Stimulated activated CD4-positive, alpha-beta T cell treated with anti-CD3 and anti-CD28 coated beads, Interleukin-15, amount 100 ng/mL, for 1 hour (primary cell): Measurements from ENCODE around the gene MCTS1.
"Not testable (repeated sequence)": the region's sequence is repeated elsewhere in the genome, so short reads cannot be mapped to it uniquely, and the experiment has no call there.

Experiments
- DNase-seq, 2 donors: peaks; one replicate each; pipeline ENCODE4 v3.0.0-alpha.2; 2020; ENCODE audit warnings: low read depth in 1 of 2, low spot score in 1 of 2

Gene MCTS1, protein sequence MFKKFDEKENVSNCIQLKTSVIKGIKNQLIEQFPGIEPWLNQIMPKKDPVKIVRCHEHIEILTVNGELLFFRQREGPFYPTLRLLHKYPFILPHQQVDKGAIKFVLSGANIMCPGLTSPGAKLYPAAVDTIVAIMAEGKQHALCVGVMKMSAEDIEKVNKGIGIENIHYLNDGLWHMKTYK

GRCh38 chrX:120603707-120604360 is at the start of gene MCTS1:
MCTS1 (plus strand) TSS chrX:120604101; CDS start chrX:120604237, 136 bp downstream.
- DNase-seq, result peak; percentile 39 to 48

DNA sequence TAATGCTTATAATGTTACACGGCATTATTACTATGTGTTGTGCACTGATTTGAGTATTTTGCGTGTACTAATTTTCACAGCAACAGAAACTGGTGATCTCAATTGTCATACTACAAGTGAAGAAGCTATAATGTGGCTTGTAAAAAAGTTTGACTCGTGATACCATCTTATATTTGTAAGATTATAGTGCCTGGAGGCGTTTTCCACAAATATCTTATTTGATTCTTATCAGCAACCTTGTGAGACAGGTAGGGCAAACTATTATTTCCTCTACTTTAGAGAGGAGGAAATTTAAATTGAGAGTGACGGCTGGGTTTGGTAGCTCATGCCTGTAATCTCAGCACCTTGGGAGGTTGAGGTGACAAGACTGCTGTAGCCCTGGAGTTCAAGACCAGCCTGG is 47.6 kb upstream of the MCTS1 start:
- DNase-seq, result no peak

DNA sequence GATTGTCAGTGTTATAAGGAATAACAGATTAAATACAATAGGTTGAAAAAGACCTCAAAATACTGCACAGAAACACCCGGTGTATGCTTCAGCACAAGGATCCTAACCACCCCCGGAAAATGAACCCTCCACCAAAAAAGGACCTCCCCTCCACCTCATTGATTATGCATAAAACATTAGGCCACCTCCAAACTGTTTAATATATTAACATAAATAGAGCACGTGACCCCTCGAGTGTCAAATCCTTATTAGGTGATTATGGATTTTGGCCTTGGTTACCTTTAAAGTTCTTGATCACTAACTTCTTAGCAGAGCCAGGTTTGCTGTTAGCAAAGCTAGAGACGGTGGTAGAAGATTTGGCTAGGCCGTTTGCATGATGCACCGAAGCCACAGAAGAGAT is 44.1 kb upstream of the MCTS1 start:
- DNase-seq, result no peak

DNA sequence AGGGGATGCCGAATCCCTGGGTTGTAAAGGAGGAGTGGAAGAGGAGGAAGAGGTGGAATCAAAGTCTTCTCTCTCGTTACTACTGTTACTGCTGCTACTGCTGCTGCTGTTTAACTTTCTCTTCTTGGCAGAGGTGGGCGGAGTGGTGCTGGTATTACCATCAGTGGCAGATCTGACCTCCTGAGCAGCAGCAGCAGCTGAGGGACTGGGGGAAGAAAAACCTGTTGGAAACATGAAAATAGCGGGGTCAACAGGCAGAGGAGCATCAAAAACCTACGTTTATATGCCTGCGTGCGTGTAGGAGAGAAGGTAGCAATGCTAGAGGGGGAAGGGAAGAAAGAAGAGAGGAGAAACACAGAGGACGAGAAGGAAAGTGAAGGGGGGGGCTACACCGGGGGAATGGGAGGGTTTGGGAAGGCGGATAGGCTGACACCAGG is 43.5 kb upstream of the MCTS1 start:
- DNase-seq, result peak in 1 of 2 donors; percentile 3

DNA sequence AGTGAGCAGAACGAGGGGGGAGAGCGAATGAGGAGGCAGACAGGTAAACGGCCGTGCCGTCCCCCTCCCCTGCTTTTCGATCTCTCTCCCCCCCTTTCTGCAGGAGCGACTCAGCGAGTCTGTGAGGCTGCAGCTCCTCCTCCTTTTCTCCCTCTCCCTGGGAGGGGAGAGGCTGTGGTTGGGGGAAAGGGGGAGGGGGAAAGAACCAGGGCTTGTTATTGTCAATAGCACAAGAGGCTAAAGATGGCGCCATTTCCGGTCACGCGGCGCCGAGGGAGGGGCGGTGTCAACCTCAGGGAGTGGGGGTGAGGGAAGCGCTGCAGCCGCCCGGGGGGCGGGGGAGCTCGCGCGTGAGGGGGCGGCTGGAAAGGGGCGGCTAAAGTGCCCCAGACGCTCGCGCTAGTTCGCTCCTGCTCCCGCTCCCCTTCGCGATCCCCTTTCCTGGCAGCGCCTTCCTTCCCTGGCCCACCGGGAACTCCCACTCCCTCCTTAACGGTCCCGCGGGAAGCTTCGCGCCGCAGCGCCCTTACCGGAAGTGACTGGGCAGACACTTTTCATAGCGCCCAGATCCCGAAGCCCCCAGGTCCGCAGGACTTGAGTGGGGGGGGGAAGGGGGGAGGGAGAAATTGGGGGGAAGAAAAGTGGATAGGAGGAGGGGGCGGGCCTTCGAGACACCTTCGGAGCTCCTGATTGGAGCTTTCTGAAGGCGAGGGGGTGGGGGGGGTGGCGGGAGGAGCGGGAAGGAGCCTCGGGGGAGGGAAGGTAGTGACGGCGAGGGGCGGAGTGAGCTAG is 42.9 kb upstream of the MCTS1 start, which contains the start of gene CUL4B:
Gene CUL4B, minus strand, starts transcription at position 121 of the 792 bp plus-strand sequence. CDS start 324 bp downstream, outside the sequence.
- DNase-seq, result peak; percentile 76 to 81

DNA sequence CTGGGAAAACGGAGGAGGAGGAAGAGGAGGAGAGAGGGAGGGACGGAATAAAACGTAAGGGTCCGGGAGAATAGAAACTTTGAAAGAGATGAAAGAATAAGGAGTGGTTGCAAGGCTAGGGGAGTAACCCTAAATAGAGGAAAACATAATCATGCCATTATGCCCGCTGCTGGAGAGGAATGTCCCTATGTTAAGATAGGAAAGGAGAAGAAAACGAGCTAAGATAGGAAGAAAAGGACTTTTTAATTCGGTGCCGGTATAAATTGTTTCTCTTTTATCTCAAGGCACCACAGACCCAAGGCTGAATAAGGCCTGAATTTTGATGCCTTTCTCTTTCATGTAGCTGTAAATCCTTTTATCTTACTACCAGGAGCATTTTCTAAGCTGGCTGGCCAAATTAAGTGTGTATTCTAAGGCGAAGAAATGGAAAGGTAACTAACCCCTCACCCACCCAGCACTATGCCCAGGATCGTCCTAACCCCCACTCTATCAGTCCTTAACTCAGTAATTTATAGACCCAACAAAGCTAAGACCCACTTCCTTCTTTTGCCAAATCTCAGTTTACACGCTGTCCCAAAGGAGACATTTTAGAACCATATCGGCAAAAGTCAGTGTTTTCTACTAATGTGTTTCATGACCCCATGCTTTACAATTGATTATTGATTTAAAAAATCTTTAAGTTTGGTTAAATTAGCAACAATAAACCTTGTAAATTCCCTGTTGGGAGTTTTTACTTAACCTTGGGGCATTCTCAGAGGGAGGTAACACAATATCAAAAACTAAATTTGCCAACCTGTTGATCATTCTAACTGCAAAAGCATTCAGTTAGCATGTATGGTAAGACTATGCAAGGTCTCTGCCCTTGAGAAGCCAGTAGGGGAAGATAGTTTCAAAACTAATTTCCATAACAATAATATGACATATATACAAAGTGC is 42.0 kb upstream of the MCTS1 start:
- no peak for DNase-seq

DNA sequence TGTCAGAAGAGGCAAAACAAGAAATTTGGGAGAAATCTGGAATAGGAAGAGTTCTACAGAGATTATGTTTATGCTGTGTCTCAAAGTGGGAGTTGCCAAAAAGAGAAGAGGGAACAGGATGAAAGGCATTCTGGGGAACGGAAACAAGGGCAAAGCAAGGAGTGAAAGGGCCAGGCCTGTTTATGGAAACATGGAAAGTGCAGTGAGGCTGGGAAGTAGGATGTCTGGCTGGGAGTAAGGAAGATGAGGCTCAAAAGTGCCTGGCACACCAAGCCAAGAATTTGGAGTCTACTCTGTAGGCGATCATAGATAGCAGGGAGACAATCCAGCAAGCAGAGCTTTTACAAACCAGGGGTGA is 41.4 kb upstream of the MCTS1 start:
- no peak for DNase-seq

GRCh38 chrX:120564925-120565324 is 39.0 kb upstream of the MCTS1 start:
- no peak for DNase-seq

DNA sequence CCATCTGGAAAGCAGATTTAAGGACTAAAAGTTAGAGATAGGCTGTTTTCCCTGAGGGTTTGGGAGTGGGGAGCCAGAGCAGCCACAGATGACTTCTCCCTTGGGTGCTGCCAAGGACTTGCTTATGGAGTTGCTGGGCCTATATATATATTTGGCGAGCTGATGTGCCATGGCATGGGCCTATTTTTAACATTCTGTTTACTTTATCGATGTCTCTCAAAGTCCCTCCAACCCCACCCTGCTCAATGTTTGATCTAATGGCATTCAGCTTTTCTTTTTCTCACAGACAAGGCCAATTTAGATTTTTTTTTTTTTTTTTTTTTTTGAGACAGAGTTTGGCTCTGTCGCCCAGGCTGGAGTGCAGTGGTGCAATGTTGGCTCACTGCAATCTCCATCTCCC is 37.1 kb upstream of the MCTS1 start:
- no peak for DNase-seq

DNA sequence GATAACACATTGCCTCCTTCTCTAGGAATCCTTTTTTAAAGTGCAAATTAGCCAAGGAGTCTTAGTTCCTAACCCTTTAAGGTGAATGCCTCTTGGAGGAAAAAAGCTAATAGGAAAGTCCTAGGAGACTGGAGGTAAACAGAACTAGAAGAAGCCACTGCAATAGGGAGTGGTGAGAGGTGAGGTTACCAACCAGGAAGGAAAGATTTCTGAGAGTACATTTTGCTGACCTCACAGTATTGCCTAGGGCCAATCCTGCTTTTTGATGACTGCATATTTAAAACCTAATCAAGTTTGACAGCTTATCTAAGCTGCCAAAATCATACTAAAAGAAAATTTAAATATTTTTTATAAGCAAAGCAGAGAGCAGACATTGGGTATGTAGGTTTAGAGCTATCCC is 35.9 kb upstream of the MCTS1 start:
- DNase-seq, result no peak

DNA sequence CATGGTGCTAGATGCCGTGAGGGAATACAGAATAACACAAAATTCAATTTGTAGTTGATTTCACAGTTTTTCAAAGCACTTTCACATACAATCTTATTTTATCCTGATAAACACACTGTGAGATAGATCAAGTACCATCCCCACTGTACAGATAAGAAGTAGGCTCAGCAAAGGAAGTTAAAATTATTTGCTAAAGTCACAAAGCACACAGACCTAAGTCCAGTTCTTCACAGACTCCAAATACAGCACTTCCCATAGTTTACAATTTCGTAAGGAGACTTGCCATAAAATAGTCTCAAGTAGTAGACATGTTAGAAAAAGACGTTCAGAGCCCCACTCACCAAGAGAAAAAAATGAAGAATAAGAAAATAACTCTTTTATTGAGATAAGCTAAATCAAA is 35.3 kb upstream of the MCTS1 start:
- DNase-seq, result no peak

DNA sequence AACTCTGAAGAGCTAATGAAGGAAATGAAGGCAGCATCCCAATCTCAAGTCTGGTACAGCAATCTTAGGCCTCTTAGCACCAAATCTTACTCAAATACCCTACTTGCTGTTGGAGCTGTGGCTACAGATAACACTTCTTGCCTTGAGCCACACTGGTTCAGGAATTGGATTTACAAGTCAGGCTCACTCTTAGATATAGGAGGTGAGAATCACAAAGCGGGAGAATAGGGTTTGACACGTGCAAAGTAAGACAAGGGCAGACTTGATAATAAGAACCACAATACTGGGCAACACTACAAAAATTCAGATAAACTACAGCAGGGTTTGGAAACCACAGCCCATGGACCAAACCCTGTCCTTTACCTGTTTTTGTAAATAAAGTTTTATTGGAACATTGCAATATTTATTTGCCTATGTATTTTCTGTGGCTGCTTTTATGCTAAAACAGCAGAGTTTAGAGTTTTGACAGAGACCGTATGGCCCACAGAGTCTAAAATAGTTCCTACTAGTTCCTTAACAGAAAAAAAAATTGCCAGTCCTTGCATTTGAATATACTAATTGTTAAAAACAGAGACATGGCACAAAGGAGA is 33.8 kb upstream of the MCTS1 start:
- DNase-seq, result no peak

DNA sequence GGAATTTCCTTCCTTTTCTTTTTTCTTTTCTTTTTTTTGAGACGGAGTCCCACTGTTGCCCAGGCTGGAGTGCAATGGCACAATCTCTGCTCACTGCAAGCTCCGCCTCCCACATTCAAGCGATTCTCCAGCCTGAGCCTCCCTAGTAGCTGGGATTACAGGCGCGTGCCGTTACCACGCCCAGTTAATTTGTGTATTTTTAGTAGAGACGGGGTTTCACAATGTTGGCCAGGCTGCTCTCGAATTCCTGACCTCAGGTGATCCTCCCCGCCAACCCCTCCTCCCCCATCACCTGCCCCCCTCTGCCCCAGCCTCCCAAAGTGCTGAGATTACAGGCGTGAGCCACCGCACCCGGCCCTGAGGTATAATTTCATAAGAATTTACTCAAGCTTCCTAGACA is 30.1 kb upstream of the MCTS1 start:
- DNase-seq, result not testable (repeated sequence)

GRCh38 chrX:120575379-120576114 is 28.4 kb upstream of the MCTS1 start:
- DNase-seq, result no peak

GRCh38 chrX:120585702-120586101 is 18.2 kb upstream of the MCTS1 start:
- DNase-seq, result no peak

DNA sequence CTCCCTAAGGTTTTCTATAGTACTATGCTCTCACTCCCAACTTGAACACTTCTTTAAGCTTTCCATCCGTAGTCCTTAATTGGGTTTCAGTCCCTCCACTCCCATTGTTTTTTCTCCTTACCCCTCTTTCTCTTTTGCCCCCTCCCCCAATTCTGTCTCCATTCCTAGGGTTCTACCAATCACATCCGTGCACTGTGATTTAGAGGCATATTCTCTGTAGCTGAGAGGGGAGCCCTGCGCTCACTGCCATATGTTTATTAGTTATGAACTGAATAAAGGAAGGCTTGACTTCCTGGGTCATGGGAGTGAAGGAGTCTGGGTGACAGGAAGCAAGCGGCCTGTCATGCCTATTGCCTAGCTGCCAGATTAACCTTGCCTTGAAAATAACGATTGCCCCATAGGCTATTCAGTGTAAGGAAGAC is 471 bp downstream of the MCTS1 start:
- DNase-seq, result no peak

DNA sequence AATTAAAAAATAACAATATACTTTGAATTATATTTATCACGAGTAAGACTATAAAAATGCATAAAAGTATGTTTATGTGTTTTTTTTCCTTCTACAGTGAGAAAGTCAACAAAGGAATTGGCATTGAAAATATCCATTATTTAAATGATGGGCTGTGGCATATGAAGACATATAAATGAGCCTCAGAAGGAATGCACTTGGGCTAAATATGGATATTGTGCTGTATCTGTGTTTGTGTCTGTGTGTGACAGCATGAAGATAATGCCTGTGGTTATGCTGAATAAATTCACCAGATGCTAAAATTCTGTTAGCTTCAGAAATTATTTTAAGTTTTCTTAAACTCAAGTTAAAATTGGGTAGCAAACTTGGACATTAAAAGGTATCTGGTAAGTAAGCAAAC is 8.2 kb downstream of the MCTS1 start:
- no peak for DNase-seq

DNA sequence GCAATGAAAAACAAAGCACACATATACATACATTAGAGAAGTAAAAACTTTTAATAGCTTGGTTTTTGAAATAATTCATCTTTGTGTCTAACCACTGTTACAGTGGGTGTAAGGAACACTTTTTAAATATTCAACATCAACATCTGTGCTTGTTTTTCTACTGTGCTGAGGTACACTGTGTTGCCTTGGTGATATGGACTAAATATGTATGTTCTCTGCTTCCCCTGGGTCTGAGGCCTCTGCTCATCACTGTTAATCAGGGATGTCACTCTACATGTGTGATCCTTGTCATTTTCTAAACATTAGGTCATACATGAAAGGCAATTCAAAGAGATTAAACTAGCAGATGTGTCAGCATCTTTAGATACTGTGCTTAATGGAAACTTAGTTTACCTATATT is 10.9 kb downstream of the MCTS1 start:
- DNase-seq, result no peak

DNA sequence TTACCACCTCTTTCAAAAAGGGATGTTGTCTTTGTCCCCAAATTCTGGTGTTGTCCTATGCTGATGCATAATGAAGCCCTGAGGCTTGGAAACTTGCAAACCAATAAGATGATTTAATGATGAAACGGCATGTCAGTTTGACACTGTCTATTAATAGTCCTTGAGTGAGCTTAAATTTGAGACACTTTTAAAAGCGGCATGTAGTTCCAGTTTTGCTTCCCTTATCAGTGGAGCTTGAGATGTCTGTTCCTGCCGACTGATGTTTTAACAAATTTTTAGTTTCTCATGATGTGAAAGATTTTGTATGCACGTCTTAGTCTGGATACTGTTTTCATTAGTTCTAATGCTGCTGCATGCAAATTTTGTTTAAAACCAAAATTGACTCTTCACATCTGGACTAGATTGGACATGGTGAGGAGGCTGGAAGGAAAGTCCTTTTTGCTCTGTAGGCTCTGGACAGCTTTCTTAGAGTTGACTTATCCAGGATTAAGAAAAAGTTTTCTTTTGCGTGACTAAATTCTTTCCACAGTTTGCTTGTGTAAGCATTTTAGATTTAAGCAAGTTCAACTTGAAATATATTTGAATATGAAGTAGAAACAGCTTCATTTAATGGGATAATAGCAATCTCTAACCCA is 14.2 kb downstream of the MCTS1 start:
- no peak for DNase-seq

GRCh38 chrX:120625371-120625770 is 21.5 kb downstream of the MCTS1 start:
- no peak for DNase-seq
